GM23338 (cell line): ENCODE results near the gene KRTCAP2. TPM values are rescaled to one million over a fixed set of nuclear protein-coding genes. Genes with fewer than 3 reads are reported as not detected.

Experiments used
- ATAC-seq: fragments of 200-7000 bp; cut with Tn5 transposase; 3 replicates; pipeline ENCODE4 v1.9.1; 2020
- DNase-seq: peaks from one replicate; pipeline ENCODE4 v3.0.0-alpha.2; 2015; ENCODE audit warnings: low spot score
- H2AFZ ChIP-seq: fragments of 200-600 bp; sonication (generic); 2 replicates; pipeline ENCODE4 v1.8.0; 2016; ENCODE audit warnings: antibody characterized with exemption, mild to moderate bottlenecking, moderate library complexity
- H3F3A ChIP-seq: fragments of 200-600 bp; sonication (generic); replicated peaks from 2 replicates; pipeline ENCODE4 v1.8.0; 2017; ENCODE audit warnings: antibody characterized with exemption, mixed run types, low read depth
- H3K27ac ChIP-seq: fragments of 200-600 bp; sonication (generic); 2 replicates; pipeline ENCODE4 v1.6.1; 2016; ENCODE audit warnings: low read depth
- H3K27me3 ChIP-seq: fragments of 200-600 bp; sonication (generic); 2 replicates; pipeline ENCODE4 v1.8.0; 2016; ENCODE audit warnings: mild to moderate bottlenecking, mixed run types, moderate library complexity; ENCODE audit not compliant: insufficient read depth
- H3K36me3 ChIP-seq: fragments of 200-600 bp; sonication (generic); 2 replicates; pipeline ENCODE4 v1.8.0; 2016; ENCODE audit warnings: mild to moderate bottlenecking; ENCODE audit not compliant: insufficient read depth
- H3K4me1 ChIP-seq: fragments of 200-600 bp; sonication (generic); 2 replicates; pipeline ENCODE4 v1.8.0; 2016; ENCODE audit warnings: mild to moderate bottlenecking, moderate library complexity; ENCODE audit not compliant: insufficient read depth
- H3K4me2 ChIP-seq: fragments of 200-600 bp; sonication (generic); 2 replicates; pipeline ENCODE4 v1.7.1; 2017; ENCODE audit warnings: mixed run types
- H3K4me3 ChIP-seq: fragments of 200-600 bp; sonication (generic); 2 replicates; pipeline ENCODE4 v1.6.1; 2016; ENCODE audit warnings: mixed run types
- H3K79me2 ChIP-seq: fragments of 200-600 bp; sonication (generic); replicated peaks from 2 replicates; pipeline ENCODE4 v1.8.0; 2017; ENCODE audit warnings: mild to moderate bottlenecking; ENCODE audit not compliant: insufficient read depth
- H3K9me2 ChIP-seq: fragments of 200-600 bp; sonication (generic); 2 replicates; pipeline ENCODE4 v1.8.0; 2017; ENCODE audit not compliant: insufficient read depth
- H4K20me1 ChIP-seq: fragments of 200-600 bp; sonication (generic); replicated peaks from 2 replicates; pipeline ENCODE4 v1.8.0; 2017; ENCODE audit warnings: mild to moderate bottlenecking; ENCODE audit not compliant: insufficient read depth
- H3K27ac Mint-ChIP-seq: 2 replicates; pipeline ENCODE4 v1.8.0; 2020; ENCODE audit warnings: inconsistent platforms, mild to moderate bottlenecking, moderate library complexity, mixed read lengths
- H3K27me3 Mint-ChIP-seq: 3 replicates; pipeline ENCODE4 v1.8.0; 2022; ENCODE audit warnings: low read depth, mild to moderate bottlenecking, moderate library complexity, mixed read lengths, inconsistent platforms; ENCODE audit not compliant: insufficient read depth, poor library complexity
- H3K36me3 Mint-ChIP-seq: 3 replicates; pipeline ENCODE4 v1.8.0; 2021; ENCODE audit warnings: low read depth, mild to moderate bottlenecking, inconsistent platforms, moderate library complexity, mixed read lengths
- H3K4me1 Mint-ChIP-seq: 3 replicates; pipeline ENCODE4 v1.8.0; 2020; ENCODE audit warnings: mild to moderate bottlenecking, inconsistent platforms, mixed read lengths
- H3K4me3 Mint-ChIP-seq: 3 replicates; pipeline ENCODE4 v1.8.0; 2021; ENCODE audit warnings: moderate library complexity, mild to moderate bottlenecking, inconsistent platforms, mixed read lengths
- H3K9me3 Mint-ChIP-seq: 3 replicates; pipeline ENCODE4 v1.8.0; 2020; ENCODE audit warnings: moderate library complexity, mild to moderate bottlenecking, inconsistent platforms, mixed read lengths
- CREB1 ChIP-seq: fragments of 250-450 bp; sonication (Bioruptor Pico); IDR thresholded peaks from 2 replicates; pipeline ENCODE4 v1.5.0; 2020; ENCODE audit warnings: low read depth, mild to moderate bottlenecking, moderate library complexity
- ETS1 ChIP-seq: IDR thresholded peaks from 2 replicates; pipeline ENCODE4 v1.6.1; 2016; ENCODE audit warnings: antibody characterized with exemption
- EZH2phosphoT487 ChIP-seq: fragments of 200-600 bp; sonication (generic); IDR thresholded peaks from one replicate; pipeline ENCODE4 v1.8.1; 2018; ENCODE audit warnings: antibody characterized with exemption; ENCODE audit not compliant: unreplicated experiment
- JUNB ChIP-seq: IDR thresholded peaks from one replicate; pipeline ENCODE4 v1.6.1; 2016; ENCODE audit warnings: antibody characterized with exemption; ENCODE audit not compliant: unreplicated experiment
- NANOG ChIP-seq: IDR thresholded peaks from 2 replicates; pipeline ENCODE4 v1.6.1; 2016; ENCODE audit warnings: antibody characterized with exemption, borderline replicate concordance
- POLR2AphosphoS5 ChIP-seq: IDR thresholded peaks from 2 replicates; pipeline ENCODE4 v1.6.1; 2016; ENCODE audit warnings: antibody characterized with exemption, low read depth
- STAT1 ChIP-seq: IDR thresholded peaks from one replicate; pipeline ENCODE4 v1.6.1; 2016; ENCODE audit warnings: antibody characterized with exemption; ENCODE audit not compliant: unreplicated experiment
- ZNF331 ChIP-seq: fragments of 250-450 bp; sonication (Bioruptor Pico); IDR thresholded peaks from 2 replicates; pipeline ENCODE4 v1.5.0; 2020; ENCODE audit warnings: low read depth, mild to moderate bottlenecking, moderate library complexity
- polyA plus RNA-seq: library from polyadenylated mRNA; unstranded; fragments of >200 nt; fragmentation: Nextera tagmentation; extraction: Ambion mirVana; gene quantifications from 2 replicates; pipeline ENCODE4 v1.2.1, GENCODE V29; 2016
- total RNA-seq: library from RNA; depleted of rRNA; stranded (reverse); fragments of >200 nt; shearing (Covaris generic); gene quantifications from 2 replicates; pipeline ENCODE4 v1.2.3, GENCODE V29; 2014
- TF ChIP-seq, protein P1 (sequence below): IDR thresholded peaks from one replicate; pipeline ENCODE4 v1.6.1; 2018; ENCODE audit warnings: antibody characterized with exemption; ENCODE audit not compliant: unreplicated experiment
- TF ChIP-seq, protein P2 (sequence below), 2 experiments: fragments of 200-600 bp in 1 of 2; sonication (generic) in 1 of 2; conservative IDR thresholded peaks; 2 replicates each; pipeline versions ENCODE4 v1.5.1 to v1.6.1; 2016 to 2017; ENCODE audit warnings: antibody characterized with exemption in 2 of 2, low read depth in 2 of 2, mild to moderate bottlenecking in 2 of 2, moderate library complexity in 1 of 2
- TF ChIP-seq, protein P3 (sequence below): fragments of 250-450 bp; sonication (Bioruptor Pico); IDR thresholded peaks from 2 replicates; pipeline ENCODE4 v1.5.0; 2020; ENCODE audit warnings: mild to moderate bottlenecking, moderate library complexity

KRTCAP2 gene
- total and polyA plus RNA-seq, 2 experiments from 2014 or later, result 106 to 579 TPM

DNA sequence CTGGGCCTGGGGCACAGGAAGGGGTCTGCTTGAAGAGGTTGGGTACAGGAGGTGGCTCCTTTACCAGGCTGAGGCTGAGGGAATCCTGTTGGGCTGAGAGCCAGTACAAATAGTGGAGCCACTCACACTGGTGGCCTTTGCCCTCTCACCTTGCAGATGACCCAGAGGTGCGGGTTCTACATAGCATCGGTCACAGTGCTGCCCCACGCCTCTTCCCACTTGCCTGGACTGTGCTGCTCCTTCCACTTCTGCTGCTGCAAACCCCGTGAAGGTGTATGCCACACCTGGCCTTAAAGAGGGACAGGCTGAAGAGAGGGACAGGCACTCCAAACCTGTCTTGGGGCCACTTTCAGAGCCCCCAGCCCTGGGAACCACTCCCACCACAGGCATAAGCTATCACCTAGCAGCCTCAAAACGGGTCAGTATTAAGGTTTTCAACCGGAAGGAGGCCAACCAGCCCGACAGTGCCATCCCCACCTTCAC, 39.3 kb downstream of the KRTCAP2 start (continued):
- TF ChIP-seq, protein P1, sequence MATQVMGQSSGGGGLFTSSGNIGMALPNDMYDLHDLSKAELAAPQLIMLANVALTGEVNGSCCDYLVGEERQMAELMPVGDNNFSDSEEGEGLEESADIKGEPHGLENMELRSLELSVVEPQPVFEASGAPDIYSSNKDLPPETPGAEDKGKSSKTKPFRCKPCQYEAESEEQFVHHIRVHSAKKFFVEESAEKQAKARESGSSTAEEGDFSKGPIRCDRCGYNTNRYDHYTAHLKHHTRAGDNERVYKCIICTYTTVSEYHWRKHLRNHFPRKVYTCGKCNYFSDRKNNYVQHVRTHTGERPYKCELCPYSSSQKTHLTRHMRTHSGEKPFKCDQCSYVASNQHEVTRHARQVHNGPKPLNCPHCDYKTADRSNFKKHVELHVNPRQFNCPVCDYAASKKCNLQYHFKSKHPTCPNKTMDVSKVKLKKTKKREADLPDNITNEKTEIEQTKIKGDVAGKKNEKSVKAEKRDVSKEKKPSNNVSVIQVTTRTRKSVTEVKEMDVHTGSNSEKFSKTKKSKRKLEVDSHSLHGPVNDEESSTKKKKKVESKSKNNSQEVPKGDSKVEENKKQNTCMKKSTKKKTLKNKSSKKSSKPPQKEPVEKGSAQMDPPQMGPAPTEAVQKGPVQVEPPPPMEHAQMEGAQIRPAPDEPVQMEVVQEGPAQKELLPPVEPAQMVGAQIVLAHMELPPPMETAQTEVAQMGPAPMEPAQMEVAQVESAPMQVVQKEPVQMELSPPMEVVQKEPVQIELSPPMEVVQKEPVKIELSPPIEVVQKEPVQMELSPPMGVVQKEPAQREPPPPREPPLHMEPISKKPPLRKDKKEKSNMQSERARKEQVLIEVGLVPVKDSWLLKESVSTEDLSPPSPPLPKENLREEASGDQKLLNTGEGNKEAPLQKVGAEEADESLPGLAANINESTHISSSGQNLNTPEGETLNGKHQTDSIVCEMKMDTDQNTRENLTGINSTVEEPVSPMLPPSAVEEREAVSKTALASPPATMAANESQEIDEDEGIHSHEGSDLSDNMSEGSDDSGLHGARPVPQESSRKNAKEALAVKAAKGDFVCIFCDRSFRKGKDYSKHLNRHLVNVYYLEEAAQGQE, result no peak

DNA sequence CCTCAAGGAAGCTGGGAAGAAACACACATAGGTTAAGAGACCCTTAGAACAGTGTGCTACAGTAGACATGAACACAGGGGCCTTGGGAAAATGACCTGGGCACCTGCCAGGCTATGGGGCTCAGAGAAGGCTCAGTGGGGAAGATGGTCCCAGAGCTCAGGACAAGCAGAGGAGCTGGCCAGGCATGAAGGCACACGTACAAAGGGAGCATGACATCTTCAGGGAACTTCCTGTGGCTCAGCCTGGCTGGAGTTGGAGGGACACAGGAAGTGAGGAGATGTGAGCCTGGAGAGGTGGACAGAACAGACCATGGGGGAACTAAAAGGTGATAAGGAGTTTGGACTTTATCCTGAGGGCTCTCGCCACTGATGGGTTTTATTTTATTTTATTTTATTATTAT, 41.2 kb downstream of the KRTCAP2 start:
- no peak for DNase-seq
- Histone ChIP-seq H3F3A (peaks cover 19% of the 10 kb centered on the region), H3K9me2 (no peaks in the 10 kb centered on the region), H3K4me3 (no peak overlapping the region), H3K79me2 (no peaks in the 10 kb centered on the region), H3K27me3 (peaks cover 45% of the 10 kb centered on the region), H2AFZ (no peak overlapping the region), H3K36me3 (no peaks in the 10 kb centered on the region), H3K27ac (no peak overlapping the region), H4K20me1 (no peaks in the 10 kb centered on the region; the same call in 1 of the 2 replicates), H3K4me2 (no peak overlapping the region), H3K4me1 (peaks cover 40% of the 10 kb centered on the region)
- H3K27ac Mint-ChIP-seq, result no peak overlapping the region; the same call in 1 of the 2 replicates
- no peaks in the 10 kb centered on the region for H3K9me3 Mint-ChIP-seq
- peaks cover 46% of the 10 kb centered on the region for H3K4me1 Mint-ChIP-seq
- H3K27me3 Mint-ChIP-seq, result peaks cover 52% of the 10 kb centered on the region
- peaks cover 11% of the 10 kb centered on the region for H3K36me3 Mint-ChIP-seq
- no peak for ATAC-seq
- no peak overlapping the region; the same call in 2 of the 3 replicates for H3K4me3 Mint-ChIP-seq
- no peak for TF ChIP-seq ETS1
- TF ChIP-seq, protein P2, sequence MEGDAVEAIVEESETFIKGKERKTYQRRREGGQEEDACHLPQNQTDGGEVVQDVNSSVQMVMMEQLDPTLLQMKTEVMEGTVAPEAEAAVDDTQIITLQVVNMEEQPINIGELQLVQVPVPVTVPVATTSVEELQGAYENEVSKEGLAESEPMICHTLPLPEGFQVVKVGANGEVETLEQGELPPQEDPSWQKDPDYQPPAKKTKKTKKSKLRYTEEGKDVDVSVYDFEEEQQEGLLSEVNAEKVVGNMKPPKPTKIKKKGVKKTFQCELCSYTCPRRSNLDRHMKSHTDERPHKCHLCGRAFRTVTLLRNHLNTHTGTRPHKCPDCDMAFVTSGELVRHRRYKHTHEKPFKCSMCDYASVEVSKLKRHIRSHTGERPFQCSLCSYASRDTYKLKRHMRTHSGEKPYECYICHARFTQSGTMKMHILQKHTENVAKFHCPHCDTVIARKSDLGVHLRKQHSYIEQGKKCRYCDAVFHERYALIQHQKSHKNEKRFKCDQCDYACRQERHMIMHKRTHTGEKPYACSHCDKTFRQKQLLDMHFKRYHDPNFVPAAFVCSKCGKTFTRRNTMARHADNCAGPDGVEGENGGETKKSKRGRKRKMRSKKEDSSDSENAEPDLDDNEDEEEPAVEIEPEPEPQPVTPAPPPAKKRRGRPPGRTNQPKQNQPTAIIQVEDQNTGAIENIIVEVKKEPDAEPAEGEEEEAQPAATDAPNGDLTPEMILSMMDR (conservative IDR thresholded peaks at IDR 0.05; ENCODE audit: low read depth in 2 of 2), result no peak
- no peak for TF ChIP-seq NANOG
- no peak for TF ChIP-seq JUNB
- TF ChIP-seq, protein P3, sequence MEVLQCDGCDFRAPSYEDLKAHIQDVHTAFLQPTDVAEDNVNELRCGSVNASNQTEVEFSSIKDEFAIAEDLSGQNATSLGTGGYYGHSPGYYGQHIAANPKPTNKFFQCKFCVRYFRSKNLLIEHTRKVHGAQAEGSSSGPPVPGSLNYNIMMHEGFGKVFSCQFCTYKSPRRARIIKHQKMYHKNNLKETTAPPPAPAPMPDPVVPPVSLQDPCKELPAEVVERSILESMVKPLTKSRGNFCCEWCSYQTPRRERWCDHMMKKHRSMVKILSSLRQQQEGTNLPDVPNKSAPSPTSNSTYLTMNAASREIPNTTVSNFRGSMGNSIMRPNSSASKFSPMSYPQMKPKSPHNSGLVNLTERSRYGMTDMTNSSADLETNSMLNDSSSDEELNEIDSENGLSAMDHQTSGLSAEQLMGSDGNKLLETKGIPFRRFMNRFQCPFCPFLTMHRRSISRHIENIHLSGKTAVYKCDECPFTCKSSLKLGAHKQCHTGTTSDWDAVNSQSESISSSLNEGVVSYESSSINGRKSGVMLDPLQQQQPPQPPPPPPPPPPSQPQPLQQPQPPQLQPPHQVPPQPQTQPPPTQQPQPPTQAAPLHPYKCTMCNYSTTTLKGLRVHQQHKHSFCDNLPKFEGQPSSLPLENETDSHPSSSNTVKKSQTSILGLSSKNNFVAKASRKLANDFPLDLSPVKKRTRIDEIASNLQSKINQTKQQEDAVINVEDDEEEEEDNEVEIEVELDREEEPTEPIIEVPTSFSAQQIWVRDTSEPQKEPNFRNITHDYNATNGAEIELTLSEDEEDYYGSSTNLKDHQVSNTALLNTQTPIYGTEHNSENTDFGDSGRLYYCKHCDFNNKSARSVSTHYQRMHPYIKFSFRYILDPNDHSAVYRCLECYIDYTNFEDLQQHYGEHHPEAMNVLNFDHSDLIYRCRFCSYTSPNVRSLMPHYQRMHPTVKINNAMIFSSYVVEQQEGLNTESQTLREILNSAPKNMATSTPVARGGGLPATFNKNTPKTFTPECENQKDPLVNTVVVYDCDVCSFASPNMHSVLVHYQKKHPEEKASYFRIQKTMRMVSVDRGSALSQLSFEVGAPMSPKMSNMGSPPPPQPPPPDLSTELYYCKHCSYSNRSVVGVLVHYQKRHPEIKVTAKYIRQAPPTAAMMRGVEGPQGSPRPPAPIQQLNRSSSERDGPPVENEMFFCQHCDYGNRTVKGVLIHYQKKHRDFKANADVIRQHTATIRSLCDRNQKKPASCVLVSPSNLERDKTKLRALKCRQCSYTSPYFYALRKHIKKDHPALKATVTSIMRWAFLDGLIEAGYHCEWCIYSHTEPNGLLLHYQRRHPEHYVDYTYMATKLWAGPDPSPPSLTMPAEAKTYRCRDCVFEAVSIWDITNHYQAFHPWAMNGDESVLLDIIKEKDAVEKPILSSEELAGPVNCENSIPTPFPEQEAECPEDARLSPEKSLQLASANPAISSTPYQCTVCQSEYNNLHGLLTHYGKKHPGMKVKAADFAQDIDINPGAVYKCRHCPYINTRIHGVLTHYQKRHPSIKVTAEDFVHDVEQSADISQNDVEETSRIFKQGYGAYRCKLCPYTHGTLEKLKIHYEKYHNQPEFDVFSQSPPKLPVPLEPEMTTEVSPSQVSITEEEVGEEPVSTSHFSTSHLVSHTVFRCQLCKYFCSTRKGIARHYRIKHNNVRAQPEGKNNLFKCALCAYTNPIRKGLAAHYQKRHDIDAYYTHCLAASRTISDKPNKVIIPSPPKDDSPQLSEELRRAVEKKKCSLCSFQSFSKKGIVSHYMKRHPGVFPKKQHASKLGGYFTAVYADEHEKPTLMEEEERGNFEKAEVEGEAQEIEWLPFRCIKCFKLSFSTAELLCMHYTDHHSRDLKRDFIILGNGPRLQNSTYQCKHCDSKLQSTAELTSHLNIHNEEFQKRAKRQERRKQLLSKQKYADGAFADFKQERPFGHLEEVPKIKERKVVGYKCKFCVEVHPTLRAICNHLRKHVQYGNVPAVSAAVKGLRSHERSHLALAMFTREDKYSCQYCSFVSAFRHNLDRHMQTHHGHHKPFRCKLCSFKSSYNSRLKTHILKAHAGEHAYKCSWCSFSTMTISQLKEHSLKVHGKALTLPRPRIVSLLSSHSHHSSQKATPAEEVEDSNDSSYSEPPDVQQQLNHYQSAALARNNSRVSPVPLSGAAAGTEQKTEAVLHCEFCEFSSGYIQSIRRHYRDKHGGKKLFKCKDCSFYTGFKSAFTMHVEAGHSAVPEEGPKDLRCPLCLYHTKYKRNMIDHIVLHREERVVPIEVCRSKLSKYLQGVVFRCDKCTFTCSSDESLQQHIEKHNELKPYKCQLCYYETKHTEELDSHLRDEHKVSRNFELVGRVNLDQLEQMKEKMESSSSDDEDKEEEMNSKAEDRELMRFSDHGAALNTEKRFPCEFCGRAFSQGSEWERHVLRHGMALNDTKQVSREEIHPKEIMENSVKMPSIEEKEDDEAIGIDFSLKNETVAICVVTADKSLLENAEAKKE (CRISPR knock-in tag), result no peak
- TF ChIP-seq POLR2AphosphoS5, result no peak
- no peak for TF ChIP-seq CREB1 (CRISPR knock-in tag)
- no peak for TF ChIP-seq STAT1
- TF ChIP-seq ZNF331 (CRISPR knock-in tag), result no peak
- TF ChIP-seq EZH2phosphoT487, result no peak
